HG03066 (cell line): ENCODE data around the gene KIF13A.
"Not testable (repeated sequence)": the region's sequence is repeated elsewhere in the genome, so short reads cannot be mapped to it uniquely, and the experiment has no call there.

Source experiments
- ATAC-seq: cut with Tn5 transposase; IDR thresholded peaks from one replicate; pipeline ENCODE4 v1.9.1; 2021; ENCODE audit warnings: low read depth; ENCODE audit not compliant: unreplicated experiment

KIF13A gene

GRCh38 chr6:17856306-17856705, 131.1 kb downstream of the KIF13A start:
- ATAC-seq, result no peak

- ATAC-seq, result no peak
Observed at GRCh38 chr6:17855381-17855780, 132.1 kb downstream of the KIF13A start.

DNA sequence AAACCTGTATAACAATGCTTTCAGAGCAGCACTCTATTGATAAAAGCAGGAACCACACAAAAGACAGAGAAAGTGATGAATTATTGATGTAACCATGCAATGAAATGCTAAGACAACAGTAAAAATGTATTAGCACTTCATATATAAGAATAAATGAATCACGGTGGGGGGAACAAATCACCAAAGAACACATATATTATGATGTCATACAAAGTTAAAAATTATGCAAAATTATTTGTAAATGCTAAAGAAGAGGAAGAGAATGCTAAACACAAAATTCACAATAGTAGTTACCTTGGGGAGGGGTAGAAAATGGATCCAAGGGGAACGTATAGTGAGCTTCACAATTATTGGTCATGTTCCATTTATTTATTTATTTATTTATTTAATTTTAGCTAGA, 133.9 kb downstream of the KIF13A start:
- no peak for ATAC-seq

DNA sequence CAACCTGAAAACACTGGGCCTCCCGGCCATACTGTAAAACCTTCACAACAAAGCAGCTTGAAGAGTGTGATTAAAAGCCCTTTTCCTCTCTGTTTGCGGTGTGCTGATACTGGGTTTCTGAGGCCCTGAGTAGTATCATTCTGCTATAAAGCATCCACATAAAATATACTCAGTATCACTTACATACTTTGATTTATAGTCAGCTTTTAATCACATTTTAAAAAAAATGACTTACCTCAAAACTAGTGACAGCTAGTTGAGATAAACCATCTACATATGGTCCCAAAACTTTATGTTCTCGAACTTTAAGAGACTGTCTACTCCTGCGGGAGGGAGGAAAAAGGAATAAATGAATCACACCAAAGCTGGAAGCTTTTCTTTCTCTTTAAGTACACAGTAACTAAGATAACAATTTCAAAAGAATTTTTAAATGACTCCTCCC, 135.7 kb downstream of the KIF13A start:
- ATAC-seq, result no peak

DNA sequence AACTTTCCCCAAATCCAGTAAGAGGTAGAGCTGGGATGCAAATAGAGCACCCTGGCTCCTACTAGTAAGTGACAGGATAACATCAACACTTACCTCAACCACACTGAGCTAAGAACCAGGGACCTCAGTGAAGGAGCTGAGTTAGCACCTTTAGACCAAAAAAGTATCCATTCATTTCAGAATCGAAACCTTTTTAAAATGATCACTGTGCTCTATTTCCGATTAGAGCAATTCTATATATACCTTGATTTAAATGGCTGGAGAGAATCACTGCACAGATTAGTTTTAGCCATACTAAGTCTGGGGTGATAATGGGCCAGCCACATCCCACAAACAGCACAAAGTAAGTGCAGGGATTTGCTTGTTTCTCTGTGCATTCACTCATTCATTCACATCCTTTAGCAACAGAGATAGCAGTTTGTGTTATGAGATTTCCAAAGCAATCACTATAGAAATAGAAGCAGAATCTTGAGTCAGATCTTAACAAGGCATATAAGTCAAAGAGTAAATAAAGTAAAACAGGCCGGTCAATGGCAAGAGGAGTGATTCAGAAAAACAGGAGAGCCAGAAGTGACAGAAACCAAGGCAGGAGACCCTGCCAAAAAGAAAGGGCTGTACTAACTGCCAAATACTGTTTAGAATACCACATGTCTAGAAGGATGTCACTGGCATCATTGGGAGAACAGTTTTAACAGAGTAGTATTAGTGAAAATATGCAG, 136.3 kb downstream of the KIF13A start:
- no peak for ATAC-seq

- no peak for ATAC-seq
Observed at GRCh38 chr6:17850281-17850680, 137.2 kb downstream of the KIF13A start.

- no peak for ATAC-seq
Observed at GRCh38 chr6:17847203-17847760, 140.2 kb downstream of the KIF13A start.

DNA sequence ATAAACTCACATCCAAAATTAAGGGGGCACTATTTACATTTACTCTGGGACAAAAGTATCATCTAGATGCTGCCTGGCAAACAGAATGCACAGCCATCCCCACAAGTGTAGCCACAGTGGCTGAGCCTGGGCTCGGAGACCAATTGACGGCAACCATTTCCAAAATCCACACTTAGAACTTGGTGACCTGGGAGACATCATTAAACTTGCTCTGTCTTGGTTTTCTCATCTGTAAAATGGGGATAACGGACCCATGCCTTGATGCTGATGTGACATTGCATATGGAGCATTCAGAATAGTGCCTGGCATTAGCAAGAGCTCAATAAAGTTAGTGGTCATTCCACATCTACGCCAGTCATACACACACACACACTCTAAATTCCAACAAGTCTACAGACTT, 140.7 kb downstream of the KIF13A start:
- no peak for ATAC-seq

DNA sequence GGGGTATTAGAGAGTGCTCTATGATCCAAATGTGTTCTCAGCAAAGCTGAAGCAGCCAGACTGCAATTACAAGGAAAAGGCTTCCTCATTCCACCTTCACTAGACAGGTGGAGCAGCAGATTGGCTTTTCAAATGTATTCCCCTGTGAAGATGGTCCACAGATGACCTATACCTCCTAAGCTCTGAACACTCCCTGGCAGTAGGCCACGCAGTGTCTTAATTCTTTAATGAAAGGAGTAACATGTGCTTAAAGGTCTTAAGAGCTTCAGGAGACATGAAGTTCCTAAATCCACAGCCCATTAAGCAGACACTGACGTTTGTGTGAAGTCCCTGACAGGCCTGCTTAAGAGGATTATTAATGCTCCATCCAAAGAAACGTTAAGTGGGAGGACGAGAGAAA, 141.8 kb downstream of the KIF13A start:
- ATAC-seq, result no peak

GRCh38 chr6:17844967-17845366, 142.5 kb downstream of the KIF13A start:
- ATAC-seq, result not testable (repeated sequence)

- no peak for ATAC-seq
Observed at GRCh38 chr6:17842934-17843821, 144.3 kb downstream of the KIF13A start.

DNA sequence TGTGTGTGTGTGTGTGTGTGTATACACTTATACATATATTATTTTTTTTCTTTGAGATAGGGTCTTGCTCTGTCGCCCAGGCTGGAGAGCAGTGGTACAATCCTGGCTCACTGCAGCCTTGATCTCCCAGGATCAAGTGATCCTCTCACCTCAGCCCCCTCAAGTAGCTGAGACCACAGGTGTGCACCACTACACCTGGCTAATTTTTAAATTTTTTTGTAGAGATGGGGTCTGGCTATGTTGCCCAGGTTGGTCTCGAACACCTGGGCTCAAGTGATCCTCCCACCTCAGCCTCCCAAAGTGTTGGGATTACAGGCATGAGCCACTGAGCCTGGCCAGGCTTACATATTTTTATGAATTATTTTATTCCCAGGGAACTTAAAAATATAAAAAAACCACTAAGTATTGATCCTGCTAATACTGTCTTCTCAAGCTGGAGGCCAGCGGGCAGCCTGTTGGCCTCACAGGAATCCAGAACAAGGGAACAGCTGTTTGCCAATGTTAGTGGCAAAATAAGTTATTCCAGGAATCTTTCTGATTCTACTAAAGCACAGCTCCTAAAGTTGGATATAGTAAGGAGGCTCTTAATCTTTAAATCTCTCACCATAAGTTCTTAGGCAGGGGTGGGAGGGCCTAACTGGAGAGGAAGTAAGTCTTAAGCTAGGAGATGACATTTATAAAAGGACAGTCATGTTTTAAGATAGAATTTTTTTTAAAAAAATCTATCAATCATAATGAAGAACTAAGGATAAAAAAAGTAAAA, 145.2 kb downstream of the KIF13A start:
- no peak for ATAC-seq

- ATAC-seq, result no peak
Observed at GRCh38 chr6:17839513-17840223, 147.8 kb downstream of the KIF13A start.

- ATAC-seq, result no peak
Observed at GRCh38 chr6:17836293-17836692, 151.1 kb downstream of the KIF13A start.

- no peak for ATAC-seq
Observed at GRCh38 chr6:17835784-17836183, 151.7 kb downstream of the KIF13A start.

DNA sequence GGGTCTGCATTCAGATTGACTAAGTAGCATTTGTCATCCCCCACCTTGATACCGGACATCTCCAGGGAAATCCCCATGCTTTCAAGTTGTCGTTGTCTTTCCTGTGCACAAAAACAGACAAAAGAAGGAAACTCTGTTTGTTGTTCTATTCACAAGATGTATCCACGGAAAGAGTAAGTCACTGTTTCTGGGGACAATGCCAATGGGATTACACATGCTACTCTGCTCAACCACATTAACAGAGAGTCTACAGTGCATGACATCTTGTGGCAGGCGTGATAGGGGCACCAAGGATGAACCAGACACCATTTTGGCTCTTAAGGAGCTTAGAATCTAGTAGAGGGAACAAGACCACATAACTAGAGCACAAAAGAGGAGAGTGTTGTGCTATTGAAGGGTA, 156.3 kb downstream of the KIF13A start:
- ATAC-seq, result no peak

DNA sequence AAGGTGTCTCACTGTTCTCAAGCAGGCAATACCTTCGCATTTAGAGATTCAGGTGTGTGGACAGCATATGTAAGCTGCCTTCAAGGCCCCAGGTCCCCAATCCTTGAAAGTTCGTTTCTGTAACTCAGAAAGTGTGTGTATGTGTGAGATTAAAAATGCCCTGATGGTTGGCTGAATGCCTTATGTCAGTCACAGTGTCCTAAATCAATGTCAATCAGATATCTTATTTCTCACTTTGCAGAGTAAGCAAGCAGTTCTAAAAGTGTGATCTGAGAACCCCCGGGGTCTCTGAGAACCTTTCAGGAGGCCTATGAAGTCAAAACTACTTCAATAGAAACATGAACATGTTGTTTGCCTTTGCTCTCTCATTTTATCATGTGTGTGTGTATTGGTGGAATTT, 157.5 kb downstream of the KIF13A start:
- ATAC-seq, result no peak

GRCh38 chr6:17828149-17828548, 159.3 kb downstream of the KIF13A start:
- ATAC-seq, result no peak

GRCh38 chr6:17826301-17826700, 161.1 kb downstream of the KIF13A start:
- ATAC-seq, result no peak

GRCh38 chr6:17820055-17820454, 167.4 kb downstream of the KIF13A start:
- no peak for ATAC-seq
